ENCODE data around the gene CBX2. TPM values are rescaled to one million over a fixed set of nuclear protein-coding genes. Genes with fewer than 3 reads are reported as not detected.
"Not testable (repeated sequence)": the region's sequence is repeated elsewhere in the genome, so short reads cannot be mapped to it uniquely, and the experiment has no call there.

CBX2 gene
- total RNA-seq, 2 donors from 2014 or later: 0.95 to 2.1 TPM

DNA sequence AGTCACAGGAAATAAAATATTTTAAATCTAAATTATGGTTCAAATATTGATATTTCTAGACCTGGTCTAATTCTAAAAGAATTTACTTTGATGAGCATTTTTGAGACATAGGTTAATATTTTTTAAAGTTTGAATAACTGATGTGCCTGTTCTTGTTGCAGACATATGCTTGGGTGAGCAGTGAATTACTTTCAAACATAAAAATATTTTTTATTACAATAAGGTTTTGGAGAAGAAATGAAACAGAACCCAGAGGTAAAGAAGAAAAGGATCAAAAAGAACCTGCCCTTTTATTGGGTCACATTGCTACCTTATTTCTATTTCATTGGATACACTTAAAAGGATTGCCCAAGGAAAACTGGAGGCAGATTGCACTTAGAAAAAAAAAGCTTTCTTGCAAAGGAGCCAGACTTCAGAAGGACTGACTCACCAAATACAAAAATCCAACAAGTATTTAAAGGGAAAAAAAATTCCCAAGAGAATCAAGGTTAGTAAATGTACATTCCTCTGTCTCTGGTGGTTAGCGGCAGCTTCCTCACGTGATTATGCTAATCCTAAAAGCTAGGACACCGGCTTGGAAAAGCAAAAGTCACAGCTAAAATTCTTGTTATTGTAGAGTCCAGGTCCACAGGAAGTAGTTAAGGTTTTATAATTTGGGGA is 28.7 kb upstream of the CBX2 start:
- Mint-ChIP-seq H3K27ac (no peak overlapping the region), H3K4me1 (ENCODE audit: low read depth in 2 of 2) (peaks cover 5 to 10% of the 10 kb centered on the region in 2 donors), H3K36me3 (no peaks in the 10 kb centered on the region), H3K4me3 (no peak overlapping the region), H3K9me3 (no peaks in the 10 kb centered on the region), H3K27me3 (peaks cover 20 to 22% of the 10 kb centered on the region in 2 donors)
- ATAC-seq (no peak), DNase-seq (ENCODE audit: low spot score) (no peak)

DNA sequence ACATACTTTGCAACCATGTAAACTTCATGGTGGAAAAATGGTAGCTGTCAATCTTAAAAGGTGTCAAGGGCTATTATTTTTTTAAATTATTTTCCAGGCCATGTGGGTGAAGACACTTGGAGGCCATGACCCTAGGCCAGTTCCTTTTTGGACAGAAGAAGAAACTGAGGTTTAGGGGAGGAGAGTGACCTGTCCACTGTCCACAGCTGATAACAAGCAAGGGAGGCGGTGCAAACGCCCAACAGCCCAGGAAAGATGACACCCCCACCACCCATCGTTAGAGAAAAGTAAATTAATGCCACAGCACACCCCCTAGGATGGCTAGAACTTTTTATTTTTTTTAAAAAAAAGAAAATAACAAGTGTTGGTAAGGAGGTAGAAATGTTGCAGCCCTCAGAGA is 28.0 kb upstream of the CBX2 start:
- DNase-seq (ENCODE audit: low spot score) (no peak), ATAC-seq (no peak)
- H3K4me1 Mint-ChIP-seq (ENCODE audit: low read depth in 2 of 2): peaks cover 5 to 10% of the 10 kb centered on the region in 2 donors
- no peaks in the 10 kb centered on the region for H3K9me3 Mint-ChIP-seq
- no peaks in the 10 kb centered on the region for H3K36me3 Mint-ChIP-seq
- no peak overlapping the region for H3K27ac Mint-ChIP-seq
- no peak overlapping the region for H3K4me3 Mint-ChIP-seq
- peaks cover 20 to 23% of the 10 kb centered on the region in 2 donors for H3K27me3 Mint-ChIP-seq

GRCh38 chr17:79750650-79751545 is 27.1 kb upstream of the CBX2 start:
- no peaks in the 10 kb centered on the region for H3K36me3 Mint-ChIP-seq
- ATAC-seq: no peak
- H3K9me3 Mint-ChIP-seq: no peaks in the 10 kb centered on the region
- H3K27ac Mint-ChIP-seq: no peak overlapping the region
- H3K4me3 Mint-ChIP-seq: no peak overlapping the region
- no peak for DNase-seq (ENCODE audit: low spot score)
- peaks cover 15 to 19% of the 10 kb centered on the region in 2 donors for H3K27me3 Mint-ChIP-seq
- H3K4me1 Mint-ChIP-seq (ENCODE audit: low read depth in 2 of 2): peaks cover 0 to 7% of the 10 kb centered on the region in 2 donors

- H3K27me3 Mint-ChIP-seq: peaks cover 15 to 19% of the 10 kb centered on the region in 2 donors
- peaks cover 0 to 4% of the 10 kb centered on the region in 2 donors for H3K4me1 Mint-ChIP-seq (ENCODE audit: low read depth in 2 of 2)
- H3K36me3 Mint-ChIP-seq: no peaks in the 10 kb centered on the region
- no peak overlapping the region for H3K4me3 Mint-ChIP-seq
- no peak overlapping the region for H3K27ac Mint-ChIP-seq
- ATAC-seq (no peak), DNase-seq (ENCODE audit: low spot score) (no peak)
- no peaks in the 10 kb centered on the region for H3K9me3 Mint-ChIP-seq
These were observed 25.8 kb upstream of the CBX2 start for GRCh38 chr17:79752175-79752574.

DNA sequence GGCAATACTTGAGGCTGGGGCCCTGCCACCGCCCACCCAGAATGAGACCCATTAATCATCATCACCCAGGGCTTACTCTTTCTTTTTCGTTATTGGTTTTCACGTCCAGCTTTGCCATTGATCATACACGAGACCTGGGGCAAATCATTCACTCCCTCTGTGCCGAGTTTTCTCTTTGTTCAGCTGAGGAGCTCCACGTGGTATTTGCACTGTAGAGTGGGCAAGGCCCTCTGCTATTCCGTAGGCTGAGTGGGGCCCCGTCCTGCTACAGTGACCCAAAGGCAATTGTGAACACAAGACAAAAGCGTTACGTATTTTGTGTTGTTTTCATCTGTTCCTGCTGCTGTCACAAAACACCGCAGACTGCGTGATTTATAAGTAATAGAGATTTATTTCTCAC is 23.6 kb upstream of the CBX2 start:
- Mint-ChIP-seq H3K36me3 (no peaks in the 10 kb centered on the region), H3K4me1 (ENCODE audit: low read depth in 2 of 2) (no peaks in the 10 kb centered on the region), H3K27me3 (peaks cover 15 to 21% of the 10 kb centered on the region in 2 donors), H3K27ac (no peak overlapping the region), H3K4me3 (no peak overlapping the region), H3K9me3 (no peaks in the 10 kb centered on the region)
- DNase-seq (ENCODE audit: low spot score) (no peak), ATAC-seq (no peak)

DNA sequence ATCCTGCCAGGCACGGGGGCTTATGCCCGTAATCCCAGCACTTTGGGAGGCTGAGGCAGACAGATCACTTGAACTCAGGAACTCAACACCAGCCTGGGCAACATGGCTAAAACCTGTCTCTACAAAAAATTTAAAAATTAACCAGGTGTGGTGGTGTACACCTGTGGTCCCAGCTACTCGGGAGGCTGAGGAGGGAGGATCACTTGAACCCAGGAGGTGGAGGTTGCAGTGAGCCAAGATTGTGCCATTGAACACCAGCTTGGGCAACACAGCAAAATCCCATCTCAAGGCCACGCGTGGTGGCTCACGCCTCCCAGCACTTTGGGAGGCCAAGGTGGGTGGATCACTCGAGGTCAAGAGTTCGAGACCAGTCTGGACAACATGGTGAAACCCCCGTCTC is 23.0 kb upstream of the CBX2 start:
- H3K9me3 Mint-ChIP-seq; H3K36me3 Mint-ChIP-seq; H3K4me3 Mint-ChIP-seq; H3K4me1 Mint-ChIP-seq (ENCODE audit: low read depth in 2 of 2); DNase-seq (ENCODE audit: low spot score); H3K27ac Mint-ChIP-seq; ATAC-seq: not testable (repeated sequence)
- H3K27me3 Mint-ChIP-seq: peaks cover 9 to 19% of the 10 kb centered on the region in 2 donors

DNA sequence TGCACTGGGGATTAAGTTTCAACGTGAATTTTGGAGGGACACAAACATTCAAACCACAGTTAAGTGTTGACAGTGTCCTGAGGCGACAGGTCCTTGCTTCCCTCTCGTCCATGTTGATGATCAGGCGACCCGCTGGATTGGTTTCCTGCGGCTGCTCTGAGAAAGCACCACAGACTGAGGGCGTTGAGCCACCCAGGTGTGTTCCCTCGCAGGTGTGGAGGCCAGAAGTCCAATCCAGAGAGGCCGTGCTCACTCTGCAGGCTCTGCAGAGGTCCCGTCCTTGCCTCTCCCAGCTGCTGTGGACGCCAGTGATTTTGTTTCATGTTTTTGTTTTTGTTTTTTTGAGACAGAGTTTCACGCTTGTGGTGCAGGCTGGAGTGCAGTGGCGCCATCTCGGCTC is 22.4 kb upstream of the CBX2 start:
- Mint-ChIP-seq H3K27ac (no peak overlapping the region), H3K4me1 (ENCODE audit: low read depth in 2 of 2) (no peaks in the 10 kb centered on the region), H3K36me3 (no peaks in the 10 kb centered on the region), H3K27me3 (peaks cover 8 to 19% of the 10 kb centered on the region in 2 donors), H3K4me3 (no peak overlapping the region), H3K9me3 (no peaks in the 10 kb centered on the region)
- no peak for DNase-seq (ENCODE audit: low spot score)
- ATAC-seq: no peak

DNA sequence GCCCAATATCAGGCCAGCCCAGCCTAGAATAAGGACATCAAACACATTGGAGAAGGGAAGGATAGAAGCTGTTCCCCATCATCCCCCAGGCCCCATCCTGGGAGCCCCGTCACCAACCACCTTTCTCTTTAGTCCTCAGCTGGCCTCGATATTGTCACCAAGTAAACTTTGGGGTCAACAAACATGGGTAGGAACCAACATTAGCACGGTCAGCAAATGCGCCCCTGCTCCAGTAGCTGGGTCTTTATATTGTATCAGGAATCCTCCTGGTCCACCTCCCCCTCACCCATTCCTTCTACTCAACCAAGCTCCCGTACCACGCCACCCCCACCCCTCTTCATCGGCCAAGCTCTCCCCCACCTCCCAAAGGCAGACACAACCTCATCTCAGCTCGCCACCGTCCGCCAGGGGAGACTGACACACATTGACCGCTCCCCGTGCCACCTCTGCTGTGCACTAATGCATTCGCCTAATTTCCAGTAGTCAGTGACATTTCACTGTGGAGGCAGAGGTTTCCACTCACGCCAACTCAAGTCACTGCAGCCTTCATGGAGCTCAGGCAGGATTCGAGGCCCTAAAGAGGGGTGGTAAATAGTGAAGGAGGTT is 20.7 kb upstream of the CBX2 start:
- Mint-ChIP-seq H3K27ac (no peak overlapping the region), H3K4me1 (ENCODE audit: low read depth in 2 of 2) (no peaks in the 10 kb centered on the region), H3K36me3 (no peaks in the 10 kb centered on the region), H3K9me3 (no peaks in the 10 kb centered on the region), H3K4me3 (no peak overlapping the region), H3K27me3 (peaks cover 0 to 10% of the 10 kb centered on the region in 2 donors)
- ATAC-seq: no peak
- DNase-seq (ENCODE audit: low spot score): no peak

GRCh38 chr17:79758271-79758670 is 19.7 kb upstream of the CBX2 start:
- no peaks in the 10 kb centered on the region for H3K4me1 Mint-ChIP-seq (ENCODE audit: low read depth in 2 of 2)
- peaks cover 0 to 12% of the 10 kb centered on the region in 2 donors for H3K27me3 Mint-ChIP-seq
- no peak overlapping the region for H3K27ac Mint-ChIP-seq
- no peaks in the 10 kb centered on the region for H3K9me3 Mint-ChIP-seq
- ATAC-seq (no peak), DNase-seq (ENCODE audit: low spot score) (no peak)
- H3K36me3 Mint-ChIP-seq: no peaks in the 10 kb centered on the region
- no peak overlapping the region for H3K4me3 Mint-ChIP-seq

DNA sequence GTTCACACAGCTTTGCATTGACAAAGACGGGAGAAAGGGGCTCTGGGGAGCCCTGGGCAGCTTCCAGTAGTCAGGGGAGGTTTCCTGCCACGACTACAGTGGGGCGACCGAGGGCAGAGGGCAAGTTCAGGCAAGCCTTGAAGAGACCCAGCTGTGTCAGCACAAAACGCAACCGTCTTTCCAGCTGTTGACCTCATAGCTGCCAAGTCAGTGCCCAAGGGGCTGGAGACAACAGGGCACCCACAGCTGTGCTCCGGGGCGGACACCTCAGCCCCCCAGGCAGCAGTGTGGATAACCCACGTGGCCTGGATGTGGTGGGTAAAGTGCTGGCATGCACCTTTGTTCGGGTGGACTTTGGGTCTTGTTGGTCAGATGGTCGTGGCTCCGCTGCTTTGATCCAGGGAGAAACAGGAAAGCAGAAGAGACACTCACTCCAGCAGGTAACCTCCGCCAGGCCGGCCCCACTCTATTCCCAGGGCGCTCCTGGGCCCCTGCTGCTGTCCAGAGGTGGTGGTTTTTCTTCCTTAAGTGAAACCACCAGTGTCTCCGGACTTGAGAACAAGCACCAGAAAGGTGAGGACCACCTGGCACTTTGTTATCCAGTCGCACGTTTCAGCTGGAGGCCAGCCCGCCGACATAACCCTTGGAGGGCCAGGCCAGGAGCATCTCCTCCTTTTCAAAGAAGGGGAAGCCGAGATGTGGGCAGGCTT is 17.6 kb upstream of the CBX2 start:
- no peaks in the 10 kb centered on the region for H3K9me3 Mint-ChIP-seq
- no peak overlapping the region for H3K27ac Mint-ChIP-seq
- ATAC-seq (no peak), DNase-seq (ENCODE audit: low spot score) (no peak)
- no peaks in the 10 kb centered on the region for H3K36me3 Mint-ChIP-seq
- H3K27me3 Mint-ChIP-seq: peaks cover 0 to 9% of the 10 kb centered on the region in 2 donors
- no peaks in the 10 kb centered on the region for H3K4me1 Mint-ChIP-seq (ENCODE audit: low read depth in 2 of 2)
- no peak overlapping the region for H3K4me3 Mint-ChIP-seq

DNA sequence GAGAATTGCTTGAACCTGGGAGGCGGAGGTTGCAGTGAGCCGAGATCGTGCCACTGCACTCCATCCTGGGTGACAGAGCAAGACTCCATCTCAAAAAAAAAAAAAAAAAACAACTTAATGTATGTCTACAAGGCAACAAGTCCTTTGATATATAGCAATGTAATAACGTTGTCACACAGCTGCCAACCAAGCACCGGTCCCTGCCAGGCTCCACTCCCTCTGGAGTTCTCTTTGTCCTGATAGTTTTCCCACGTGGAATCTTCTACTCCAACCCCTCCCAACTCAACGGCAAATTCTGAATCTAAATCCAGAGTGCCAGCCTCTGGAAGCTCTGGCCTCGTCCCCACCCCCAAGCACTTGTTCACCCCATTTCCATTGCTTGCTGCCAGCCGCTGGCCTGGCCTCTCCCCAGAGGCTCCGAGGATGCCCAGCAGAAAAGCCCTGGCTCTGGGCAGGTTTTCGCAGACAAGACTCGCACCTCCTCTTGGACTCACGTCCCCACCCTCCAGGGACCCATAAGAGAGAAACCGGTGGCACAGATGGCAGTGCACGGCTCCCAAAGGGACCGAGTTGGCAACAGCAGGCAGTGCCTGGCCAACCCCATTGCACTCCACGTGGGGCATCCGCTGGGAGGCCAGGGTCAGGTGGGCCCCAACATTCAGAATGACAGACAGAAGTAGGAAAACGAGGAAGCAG is 15.9 kb upstream of the CBX2 start:
- H3K4me1 Mint-ChIP-seq (ENCODE audit: low read depth in 2 of 2): no peaks in the 10 kb centered on the region
- no peaks in the 10 kb centered on the region for H3K36me3 Mint-ChIP-seq
- no peaks in the 10 kb centered on the region for H3K9me3 Mint-ChIP-seq
- no peak overlapping the region for H3K27ac Mint-ChIP-seq
- H3K27me3 Mint-ChIP-seq: peaks cover 0 to 9% of the 10 kb centered on the region in 2 donors
- DNase-seq (ENCODE audit: low spot score) (no peak), ATAC-seq (no peak)
- no peak overlapping the region for H3K4me3 Mint-ChIP-seq

- Mint-ChIP-seq H3K27me3 (peaks cover 13 to 23% of the 10 kb centered on the region in 2 donors), H3K9me3 (no peaks in the 10 kb centered on the region), H3K27ac (no peak overlapping the region), H3K4me3 (no peak overlapping the region), H3K4me1 (ENCODE audit: low read depth in 2 of 2) (no peaks in the 10 kb centered on the region), H3K36me3 (no peaks in the 10 kb centered on the region)
- ATAC-seq (no peak), DNase-seq (ENCODE audit: low spot score) (no peak)
These were observed 12.2 kb upstream of the CBX2 start for GRCh38 chr17:79765708-79766107.
